Amniotic epithelial cell (primary cell): Measurements from ENCODE around the gene TOP2A.

Experiments used
- DNase-seq: peaks from one replicate; pipeline ENCODE4 v3.0.0-alpha.2; 2010; ENCODE audit warnings: low read depth

The TOP2A gene

GRCh38 chr17:40452216-40452787 lies 34.6 kb upstream of the TOP2A start:
- peak; percentile 93 for DNase-seq

GRCh38 chr17:40451420-40451819 lies 33.7 kb upstream of the TOP2A start:
- DNase-seq: peak; percentile 95

GRCh38 chr17:40450175-40450574 lies 32.5 kb upstream of the TOP2A start:
- DNase-seq: peak; percentile 65

- DNase-seq: peak; percentile 61
These were observed 31.1 kb upstream of the TOP2A start for GRCh38 chr17:40448639-40449261.

GRCh38 chr17:40448213-40448638 lies 30.5 kb upstream of the TOP2A start:
- DNase-seq: no peak

- no peak for DNase-seq
These were observed 30.1 kb upstream of the TOP2A start for GRCh38 chr17:40447806-40448205.

GRCh38 chr17:40447148-40447644 lies 29.5 kb upstream of the TOP2A start:
- no peak for DNase-seq

GRCh38 chr17:40445751-40446468 lies 28.2 kb upstream of the TOP2A start:
- no peak for DNase-seq

- no peak for DNase-seq
These were observed 26.5 kb upstream of the TOP2A start for GRCh38 chr17:40443988-40444899.

- DNase-seq: peak; percentile 68
These were observed 25.7 kb upstream of the TOP2A start, which contains the start of gene IGFBP4 for GRCh38 chr17:40443196-40443987. Gene IGFBP4 (plus strand): TSS chr17:40443450. CDS start chr17:40443736, 286 bp downstream.

GRCh38 chr17:40442392-40443195 lies 24.9 kb upstream of the TOP2A start:
- DNase-seq: no peak

- DNase-seq: no peak
These were observed 22.5 kb upstream of the TOP2A start for GRCh38 chr17:40440166-40440565.

GRCh38 chr17:40437095-40437732 lies 19.5 kb upstream of the TOP2A start:
- DNase-seq: no peak

- DNase-seq: no peak
These were observed 18.9 kb upstream of the TOP2A start for GRCh38 chr17:40436636-40437035.

- no peak for DNase-seq
These were observed 16.1 kb upstream of the TOP2A start for GRCh38 chr17:40433551-40434415.

GRCh38 chr17:40432864-40433528 lies 15.3 kb upstream of the TOP2A start:
- DNase-seq: peak; percentile 80

GRCh38 chr17:40431231-40431602 lies 13.5 kb upstream of the TOP2A start:
- no peak for DNase-seq
